HUES48 (cell line): ENCODE measurements around the gene ELP2.

Experiments
- H3K27ac ChIP-seq: one replicate; pipeline ENCODE4 v1.7.0; 2013; ENCODE audit warnings: low read depth, low read length, inconsistent platforms
- H3K27me3 ChIP-seq: 2 replicates; pipeline ENCODE4 v1.6.1; 2013; ENCODE audit warnings: mild to moderate bottlenecking, low read length; ENCODE audit not compliant: control insufficient read depth, insufficient read depth
- H3K36me3 ChIP-seq: 2 replicates; pipeline ENCODE4 v1.6.1; 2013; ENCODE audit warnings: low read length; ENCODE audit not compliant: control insufficient read depth, insufficient read depth
- H3K4me1 ChIP-seq: 2 replicates; pipeline ENCODE4 v1.6.1; 2013; ENCODE audit warnings: mild to moderate bottlenecking, low read length; ENCODE audit not compliant: control insufficient read depth, insufficient read depth
- H3K4me3 ChIP-seq: 2 replicates; pipeline ENCODE4 v1.5.1; 2013; ENCODE audit warnings: mild to moderate bottlenecking, low read depth, low read length
- H3K9ac ChIP-seq: 2 replicates; pipeline ENCODE4 v1.6.1; 2013; ENCODE audit warnings: mild to moderate bottlenecking, low read depth, low read length, moderate library complexity
- H3K9me3 ChIP-seq: 2 replicates; pipeline ENCODE4 v1.6.1; 2013; ENCODE audit warnings: low read length; ENCODE audit not compliant: control insufficient read depth, insufficient read depth

Gene ELP2

DNA sequence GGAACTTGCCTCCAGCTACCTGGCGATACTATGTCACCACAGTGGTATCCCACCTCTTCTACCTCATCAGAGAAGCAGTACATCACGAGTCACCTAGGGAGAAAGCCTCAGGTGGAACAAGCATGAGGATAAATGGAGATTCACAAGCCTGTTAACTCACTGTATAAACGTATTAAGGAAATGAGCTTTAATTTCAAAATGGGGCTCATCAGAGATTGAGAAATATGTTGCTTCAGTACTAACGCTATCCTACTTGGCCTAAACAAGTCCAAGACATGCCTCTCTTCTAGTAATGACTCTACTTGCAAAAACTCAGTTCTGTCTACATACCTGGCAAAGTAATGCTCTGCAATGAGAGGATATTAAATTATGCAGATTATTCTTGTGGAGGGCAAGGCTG lies 4.9 kb upstream of the ELP2 start:
- peaks cover 6% of the 10 kb centered on the region; the same call in 1 of the 2 replicates for H3K4me1 ChIP-seq
- H3K27me3 ChIP-seq = no peaks in the 10 kb centered on the region
- H3K9me3 ChIP-seq = no peaks in the 10 kb centered on the region
- no peak overlapping the region for H3K4me3 ChIP-seq
- H3K9ac ChIP-seq = no peak overlapping the region
- H3K27ac ChIP-seq = no peak overlapping the region
- peaks cover 73% of the 10 kb centered on the region for H3K36me3 ChIP-seq

DNA sequence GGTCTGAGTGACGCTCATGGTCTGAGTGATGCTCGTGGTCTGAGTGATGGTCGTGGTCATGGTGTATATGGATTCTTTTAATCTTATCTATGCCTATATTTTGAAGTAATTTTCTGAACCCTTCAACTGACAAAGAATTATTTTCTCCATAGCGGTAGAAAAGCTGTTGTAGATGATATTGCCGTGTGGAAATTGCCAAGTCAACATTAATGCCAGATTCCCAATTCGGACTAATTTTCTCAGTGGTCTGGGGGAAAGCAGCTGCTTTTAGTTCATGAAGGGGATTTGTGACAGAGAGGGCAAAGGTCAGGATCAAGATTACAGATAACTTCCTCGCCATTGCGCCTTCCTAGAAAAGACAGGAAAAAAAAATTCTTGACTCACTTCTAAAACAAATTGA lies 3.0 kb upstream of the ELP2 start:
- Histone ChIP-seq H3K4me1 (peaks cover 6% of the 10 kb centered on the region; the same call in 1 of the 2 replicates), H3K4me3 (no peak overlapping the region), H3K36me3 (peaks cover 55% of the 10 kb centered on the region), H3K27ac (no peak overlapping the region), H3K9me3 (no peaks in the 10 kb centered on the region), H3K27me3 (no peaks in the 10 kb centered on the region), H3K9ac (no peak overlapping the region)

DNA sequence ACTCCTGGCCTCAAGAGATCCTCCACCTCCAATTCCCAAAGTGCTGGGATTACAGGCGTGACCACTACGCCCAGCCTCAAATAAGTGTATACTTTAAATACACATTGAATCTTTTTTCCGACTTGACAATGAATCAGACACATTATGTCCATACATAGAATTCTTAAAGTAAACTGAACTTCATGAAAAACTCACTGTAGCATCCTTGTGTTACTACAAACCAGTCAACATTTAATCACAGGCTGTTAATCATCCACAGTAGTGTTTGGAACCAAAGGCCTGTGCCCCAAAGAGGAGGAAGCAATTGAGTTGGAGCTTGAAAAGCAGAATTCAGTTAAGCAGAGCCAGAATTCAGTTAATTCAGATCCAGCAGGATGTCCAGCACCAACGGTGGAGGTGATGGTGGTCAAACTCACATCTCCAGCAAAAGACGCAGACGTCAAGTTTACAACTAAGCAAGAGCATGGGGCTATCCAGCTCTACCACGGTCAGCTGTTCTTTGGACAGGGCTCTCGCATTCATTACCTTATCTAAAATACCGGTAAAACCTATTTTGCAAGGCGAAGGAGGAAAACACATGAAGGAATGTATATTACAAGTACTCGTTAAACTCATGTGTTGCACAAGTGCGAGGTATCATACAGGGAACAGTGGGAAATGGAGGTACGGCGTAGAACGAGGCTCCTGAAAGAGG lies 1.7 kb upstream of the ELP2 start:
- H3K9me3 ChIP-seq = no peaks in the 10 kb centered on the region
- H3K27ac ChIP-seq = no peak overlapping the region
- no peaks in the 10 kb centered on the region for H3K27me3 ChIP-seq
- peaks cover 6% of the 10 kb centered on the region for H3K4me1 ChIP-seq
- H3K9ac ChIP-seq = no peak overlapping the region
- H3K36me3 ChIP-seq = peaks cover 42% of the 10 kb centered on the region
- H3K4me3 ChIP-seq = peak overlapping the region; percentile 98

DNA sequence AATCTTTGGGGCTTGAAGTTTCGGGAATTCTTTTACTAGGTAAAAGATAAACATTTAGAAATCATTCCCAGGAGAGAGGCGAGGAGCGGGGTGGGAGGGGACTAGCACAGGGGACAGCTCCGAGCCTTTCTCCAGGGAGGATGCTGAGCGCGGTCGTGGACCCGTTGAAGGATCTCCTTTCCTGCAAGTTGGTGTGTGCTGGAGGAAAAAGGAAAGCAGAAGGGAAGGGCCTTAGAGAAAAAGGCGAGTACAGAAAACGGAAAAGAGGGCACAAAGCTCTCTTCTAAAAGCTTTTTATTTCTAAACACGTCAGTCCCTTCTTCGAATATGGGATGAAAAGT lies 1.2 kb upstream of the ELP2 start:
- Histone ChIP-seq H3K4me1 (peaks cover 6% of the 10 kb centered on the region), H3K4me3 (peak overlapping the region; percentile 98), H3K9me3 (no peaks in the 10 kb centered on the region), H3K36me3 (peaks cover 42% of the 10 kb centered on the region), H3K27me3 (no peaks in the 10 kb centered on the region), H3K27ac (peak overlapping the region; percentile 99), H3K9ac (0 out of 2 replicates have a peak overlapping the region, but pooled peaks have one; percentile 68)

DNA sequence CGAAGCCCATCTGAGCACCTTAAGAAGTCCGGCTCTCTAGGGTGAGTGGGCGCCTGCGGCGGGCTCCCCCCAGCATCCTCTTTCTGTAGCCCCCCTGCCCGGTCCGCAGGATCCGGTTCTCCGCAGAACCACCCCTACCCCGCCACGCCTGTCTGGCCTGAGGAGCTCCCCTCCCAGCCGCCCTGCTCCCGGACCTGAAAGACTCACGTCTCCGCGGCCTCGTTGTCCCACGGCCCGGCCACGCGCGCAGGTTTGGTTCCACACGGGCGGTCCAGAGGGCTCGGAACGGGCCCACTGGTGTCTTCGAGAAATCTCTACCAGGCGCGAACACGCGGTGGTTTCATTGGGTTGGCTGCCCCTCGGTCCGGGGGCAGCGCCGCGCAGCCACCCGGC lies 796 bp upstream of the ELP2 start:
- Histone ChIP-seq H3K4me1 (peaks cover 6% of the 10 kb centered on the region), H3K27ac (peak overlapping the region; percentile 99), H3K27me3 (no peaks in the 10 kb centered on the region), H3K9me3 (no peaks in the 10 kb centered on the region), H3K4me3 (peak overlapping the region; percentile 98), H3K9ac (peak overlapping the region; percentile 68; the same call in 1 of the 2 replicates), H3K36me3 (peaks cover 42% of the 10 kb centered on the region)

DNA sequence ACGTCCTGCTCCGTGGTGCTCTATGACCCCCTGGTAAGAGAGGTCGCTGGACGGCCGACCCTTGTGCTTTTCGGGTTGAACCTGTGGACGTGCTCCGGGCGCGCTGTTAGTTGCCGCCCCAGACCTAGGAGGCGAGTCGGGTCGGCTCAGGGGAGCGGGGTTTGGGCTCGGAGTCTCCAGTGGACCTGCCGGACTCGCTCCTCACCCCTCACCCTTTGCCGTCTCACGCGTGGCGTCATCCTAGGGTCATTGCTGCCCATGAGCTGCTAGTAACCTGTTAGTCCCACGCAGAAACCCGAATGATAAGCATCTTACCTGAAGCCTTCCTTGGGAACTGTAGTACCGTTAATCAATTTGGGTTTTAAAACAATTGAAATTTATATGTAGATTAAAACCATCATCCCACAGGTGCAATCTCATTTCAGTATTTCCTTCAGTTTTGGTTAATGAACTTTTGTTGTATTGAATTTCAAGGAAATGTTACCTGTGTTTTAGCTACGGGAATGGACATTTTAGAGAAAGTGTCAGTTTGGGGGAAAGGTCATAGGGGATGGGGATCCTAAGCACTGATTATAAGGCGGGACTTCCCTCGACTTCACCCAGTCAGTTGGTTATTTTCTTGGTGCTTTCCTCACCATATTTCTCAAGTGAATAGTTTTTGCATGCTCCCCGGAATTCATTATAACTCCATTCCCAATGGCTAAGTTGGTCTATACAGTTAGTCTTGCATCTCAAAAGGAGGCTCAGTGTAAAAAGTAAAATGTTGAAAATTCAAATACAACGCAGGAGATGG lies 536 bp downstream of the ELP2 start:
- Histone ChIP-seq H3K9ac (peak overlapping the region; percentile 93), H3K9me3 (no peaks in the 10 kb centered on the region), H3K36me3 (peaks cover 42% of the 10 kb centered on the region), H3K27me3 (no peaks in the 10 kb centered on the region), H3K4me1 (peaks cover 6% of the 10 kb centered on the region), H3K4me3 (peak overlapping the region; percentile 98), H3K27ac (peak overlapping the region; percentile 99)

DNA sequence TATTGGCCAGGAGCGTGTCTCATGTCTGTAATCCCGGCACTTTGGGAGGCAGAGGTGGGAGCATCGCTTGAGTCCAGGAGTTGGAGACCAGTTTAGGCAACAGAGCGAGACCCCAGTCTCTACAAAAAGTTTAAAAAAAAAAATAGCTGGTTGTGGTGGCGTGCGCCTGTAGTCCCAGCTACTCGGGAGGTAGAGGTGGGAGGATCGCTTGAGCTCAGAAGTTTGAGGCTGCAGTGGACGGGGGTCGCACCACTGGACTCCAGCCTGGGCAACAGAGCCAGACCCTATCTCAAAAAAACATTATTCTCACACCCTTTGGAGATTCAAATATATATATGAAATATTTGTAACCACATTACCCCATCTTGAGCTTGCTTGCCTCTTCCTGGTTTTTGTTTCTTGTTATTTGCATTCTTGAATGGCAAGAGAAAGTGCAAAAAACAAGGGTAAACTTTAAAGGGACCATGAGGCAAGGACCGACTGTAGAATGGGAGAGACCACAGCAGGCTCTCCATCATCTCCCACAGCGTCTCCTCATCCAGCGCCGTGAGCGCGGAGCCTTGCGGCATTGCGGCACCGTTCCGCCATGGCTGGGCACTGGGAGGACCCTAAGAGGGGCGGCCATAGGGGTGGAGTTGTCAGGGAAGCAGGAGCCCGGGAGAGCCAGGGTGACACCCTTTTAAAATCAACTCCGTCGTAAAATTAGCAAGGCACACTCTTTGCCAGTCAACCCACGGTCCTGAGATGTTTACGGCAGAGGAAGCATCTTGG lies 1.4 kb downstream of the ELP2 start:
- Histone ChIP-seq H3K36me3 (peaks cover 42% of the 10 kb centered on the region), H3K9ac (no peak overlapping the region), H3K9me3 (no peaks in the 10 kb centered on the region), H3K4me3 (peak overlapping the region; percentile 98), H3K4me1 (peaks cover 6% of the 10 kb centered on the region), H3K27me3 (no peaks in the 10 kb centered on the region), H3K27ac (no peak overlapping the region)

DNA sequence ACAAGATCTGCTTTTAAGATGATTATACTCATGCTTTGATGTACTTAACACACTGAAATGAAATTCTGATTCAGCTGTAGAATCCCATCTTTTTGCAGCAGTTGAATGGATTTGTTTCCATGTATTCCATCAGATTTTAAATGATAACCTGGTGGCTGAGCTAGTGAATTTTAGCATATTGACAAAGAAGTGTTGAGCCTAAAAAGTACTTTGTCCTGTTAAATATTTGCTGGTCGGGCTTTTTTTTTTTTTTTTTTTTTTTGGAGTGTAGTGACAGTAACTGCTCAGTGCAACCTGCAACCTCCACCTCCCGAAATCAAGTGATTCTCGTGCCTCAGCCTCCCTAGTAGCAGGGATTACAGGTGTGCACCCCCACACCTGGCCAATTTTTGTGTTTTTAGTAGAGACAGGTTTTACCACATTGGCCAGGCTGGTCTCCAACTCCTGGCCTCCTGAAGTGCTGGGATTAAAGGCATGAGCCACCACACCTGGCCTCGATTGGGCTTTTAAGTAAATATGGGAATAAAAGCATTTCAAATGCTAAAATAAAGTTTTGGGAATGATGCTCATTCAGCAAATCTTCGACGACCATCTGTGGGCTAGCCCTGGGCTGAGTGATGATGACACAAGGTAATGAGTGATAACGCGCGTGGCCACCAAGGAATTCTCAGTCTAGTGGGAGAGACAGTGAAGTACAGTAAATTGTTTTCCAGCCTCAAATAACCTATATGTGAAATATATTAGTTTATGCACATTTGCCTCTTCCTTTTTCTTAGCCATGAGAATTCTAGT lies 2.2 kb downstream of the ELP2 start:
- H3K27ac ChIP-seq = no peak overlapping the region
- H3K4me3 ChIP-seq = peak overlapping the region; percentile 98; the same call in 1 of the 2 replicates
- peaks cover 6% of the 10 kb centered on the region for H3K4me1 ChIP-seq
- H3K27me3 ChIP-seq = no peaks in the 10 kb centered on the region
- H3K36me3 ChIP-seq = peaks cover 42% of the 10 kb centered on the region
- H3K9me3 ChIP-seq = no peaks in the 10 kb centered on the region
- no peak overlapping the region for H3K9ac ChIP-seq

DNA sequence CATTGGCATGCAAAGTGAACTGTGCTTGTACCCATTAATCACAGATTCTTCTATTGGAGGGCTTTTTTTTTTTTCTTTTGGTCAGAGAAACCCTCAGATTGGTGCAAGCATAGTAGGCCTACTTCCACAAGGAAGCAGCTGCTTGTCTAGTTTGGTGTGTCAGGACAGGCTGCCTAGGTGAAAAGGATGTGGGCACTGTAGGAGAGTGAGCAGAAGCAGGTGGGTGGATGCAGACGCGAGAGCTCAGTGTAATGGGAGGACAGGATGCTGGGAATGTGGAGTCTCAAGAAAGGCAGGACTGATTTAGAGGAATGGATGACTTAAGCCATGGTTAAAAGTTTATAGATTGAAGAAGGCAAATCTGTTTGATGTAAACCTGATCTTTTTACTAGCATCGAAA lies 3.1 kb downstream of the ELP2 start:
- H3K4me3 ChIP-seq = no peak overlapping the region
- H3K4me1 ChIP-seq = peaks cover 6% of the 10 kb centered on the region
- H3K27ac ChIP-seq = no peak overlapping the region
- H3K9ac ChIP-seq = no peak overlapping the region
- peaks cover 47% of the 10 kb centered on the region for H3K36me3 ChIP-seq
- no peaks in the 10 kb centered on the region for H3K27me3 ChIP-seq
- no peaks in the 10 kb centered on the region for H3K9me3 ChIP-seq

DNA sequence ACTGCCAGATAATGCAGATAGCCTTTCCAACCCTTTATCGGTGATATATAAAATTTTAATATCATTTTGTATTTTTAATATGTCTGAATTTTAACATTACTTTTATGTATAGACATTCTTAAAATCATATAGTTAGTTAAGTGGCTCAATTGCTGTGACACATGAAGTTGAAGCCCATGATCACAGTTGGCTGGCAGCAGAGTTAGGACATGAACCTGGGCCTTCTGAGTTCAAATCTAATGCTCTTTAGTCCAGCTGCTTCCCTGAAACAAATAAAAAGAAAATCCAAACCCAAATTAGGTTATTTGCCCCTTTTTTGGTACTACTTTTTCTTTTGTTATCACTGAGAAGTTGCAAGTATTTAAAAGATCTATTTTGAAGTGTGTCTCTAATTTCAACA lies 5.6 kb downstream of the ELP2 start:
- no peaks in the 10 kb centered on the region; the same call in none of the 2 replicates for H3K4me1 ChIP-seq
- no peaks in the 10 kb centered on the region for H3K27me3 ChIP-seq
- H3K4me3 ChIP-seq = no peak overlapping the region
- H3K36me3 ChIP-seq = peaks cover 72% of the 10 kb centered on the region
- H3K9ac ChIP-seq = no peak overlapping the region
- no peaks in the 10 kb centered on the region for H3K9me3 ChIP-seq
- no peak overlapping the region for H3K27ac ChIP-seq
